ENCODE measurements around the gene GGT5. TPM values are rescaled to one million over a fixed set of nuclear protein-coding genes. Genes with fewer than 3 reads are reported as not detected.
"Not testable (repeated sequence)": the region's sequence is repeated elsewhere in the genome, so short reads cannot be mapped to it uniquely, and the experiment has no call there.

The GGT5 gene
- total and polyA plus RNA-seq, 2 donors (not counting 1 experiment from before 2014, with no cell fraction given): under 0.01 to 9.1 TPM

DNA sequence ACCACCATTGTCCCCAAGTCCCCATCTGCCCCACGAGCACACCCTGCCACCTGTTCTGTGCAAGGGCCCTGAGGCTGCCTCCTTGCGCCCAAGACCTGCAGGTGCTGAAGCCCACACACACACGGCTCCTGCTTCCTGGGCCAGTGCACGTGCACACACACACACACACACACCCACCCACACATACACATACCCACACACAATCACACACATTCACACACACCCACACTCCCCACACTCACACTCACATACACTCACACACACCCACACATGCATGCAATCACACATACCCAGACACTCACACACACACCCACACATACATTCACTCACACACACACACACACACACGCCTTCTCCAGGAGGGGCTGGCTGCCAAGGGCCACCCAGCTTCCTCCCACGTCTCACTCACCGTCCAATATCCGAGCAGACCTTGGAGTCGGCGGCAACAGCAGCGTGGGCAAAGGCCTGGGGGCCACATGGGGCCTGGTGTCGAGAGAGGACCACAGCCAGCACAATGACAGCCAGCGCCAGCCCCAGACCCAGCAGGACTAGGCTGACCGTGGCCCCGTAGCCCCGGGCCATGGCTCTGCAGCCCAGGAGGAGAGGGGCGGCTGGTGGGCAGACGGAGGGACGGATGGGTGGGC is 616 bp downstream of the GGT5 start:
- Histone ChIP-seq H3K27ac (ENCODE audit: insufficient read depth, low read length) (peak overlapping the region; percentile 27), H3K27me3 (ENCODE audit: control insufficient read depth, insufficient read depth, low read length) (no peaks in the 10 kb centered on the region), H4K20me1 (ENCODE audit: control insufficient read depth, extremely low read depth, insufficient read depth, low read length) (no peaks in the 10 kb centered on the region), H3K79me2 (ENCODE audit: control insufficient read depth, insufficient read depth, low read length) (no peaks in the 10 kb centered on the region), H3K9me3 (ENCODE audit: control insufficient read depth, insufficient read depth, low read depth, low read length) (no peaks in the 10 kb centered on the region), H3K4me2 (ENCODE audit: extremely low read depth, insufficient read depth, low read length) (no peak overlapping the region), H2AFZ (ENCODE audit: low read length) (no peak overlapping the region), H3K36me3 (ENCODE audit: control insufficient read depth, insufficient read depth, low read length) (no peaks in the 10 kb centered on the region), H3K4me3 (replicated peaks in 1 of 4; ENCODE audit: control extremely low read depth in 1 of 4, insufficient read depth in 1 of 4, low read depth in 3 of 4, low read length in 4 of 4) (no peak overlapping the region), H3K9ac (ENCODE audit: insufficient read depth, low read length) (no peak overlapping the region), H3K4me1 (ENCODE audit: control insufficient read depth, extremely low read depth, insufficient read depth, low read length) (peaks cover 26% of the 10 kb centered on the region)
- peak; percentile 61 to 76 for DNase-seq (ENCODE audit: low read depth in 2 of 2)
- TF ChIP-seq, protein P1, sequence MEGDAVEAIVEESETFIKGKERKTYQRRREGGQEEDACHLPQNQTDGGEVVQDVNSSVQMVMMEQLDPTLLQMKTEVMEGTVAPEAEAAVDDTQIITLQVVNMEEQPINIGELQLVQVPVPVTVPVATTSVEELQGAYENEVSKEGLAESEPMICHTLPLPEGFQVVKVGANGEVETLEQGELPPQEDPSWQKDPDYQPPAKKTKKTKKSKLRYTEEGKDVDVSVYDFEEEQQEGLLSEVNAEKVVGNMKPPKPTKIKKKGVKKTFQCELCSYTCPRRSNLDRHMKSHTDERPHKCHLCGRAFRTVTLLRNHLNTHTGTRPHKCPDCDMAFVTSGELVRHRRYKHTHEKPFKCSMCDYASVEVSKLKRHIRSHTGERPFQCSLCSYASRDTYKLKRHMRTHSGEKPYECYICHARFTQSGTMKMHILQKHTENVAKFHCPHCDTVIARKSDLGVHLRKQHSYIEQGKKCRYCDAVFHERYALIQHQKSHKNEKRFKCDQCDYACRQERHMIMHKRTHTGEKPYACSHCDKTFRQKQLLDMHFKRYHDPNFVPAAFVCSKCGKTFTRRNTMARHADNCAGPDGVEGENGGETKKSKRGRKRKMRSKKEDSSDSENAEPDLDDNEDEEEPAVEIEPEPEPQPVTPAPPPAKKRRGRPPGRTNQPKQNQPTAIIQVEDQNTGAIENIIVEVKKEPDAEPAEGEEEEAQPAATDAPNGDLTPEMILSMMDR (conservative IDR thresholded peaks at IDR 0.05 in 1 of 2, IDR thresholded peaks at IDR 0.05 in 1 of 2; ENCODE audit: low read depth in 1 of 2, low read length in 2 of 2): no peak
- TF ChIP-seq EZH2 (IDR thresholded peaks at IDR 0.05; ENCODE audit: low read length, missing control alignments): no peak

DNA sequence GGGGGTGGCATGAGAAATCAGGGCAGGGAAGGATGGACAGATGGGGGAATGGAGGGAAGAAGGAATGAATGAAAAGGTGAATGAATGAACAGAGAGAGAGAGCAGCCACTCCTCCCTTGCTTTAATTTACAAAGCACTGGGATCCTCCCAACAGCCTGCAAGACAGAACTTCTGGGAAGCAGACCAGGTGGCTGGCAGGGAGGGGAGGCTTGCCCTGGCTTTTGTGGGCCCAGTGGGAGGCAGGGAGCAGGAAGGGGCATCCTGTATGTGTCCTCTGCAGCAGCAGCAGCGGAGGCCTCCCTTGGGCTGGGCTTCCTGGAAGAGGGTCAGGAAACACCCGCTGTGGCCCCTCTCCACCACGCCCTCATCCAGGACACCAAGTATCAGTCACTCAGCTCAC is 1.5 kb downstream of the GGT5 start:
- H3K9ac ChIP-seq (ENCODE audit: insufficient read depth, low read length): not testable (repeated sequence)

DNA sequence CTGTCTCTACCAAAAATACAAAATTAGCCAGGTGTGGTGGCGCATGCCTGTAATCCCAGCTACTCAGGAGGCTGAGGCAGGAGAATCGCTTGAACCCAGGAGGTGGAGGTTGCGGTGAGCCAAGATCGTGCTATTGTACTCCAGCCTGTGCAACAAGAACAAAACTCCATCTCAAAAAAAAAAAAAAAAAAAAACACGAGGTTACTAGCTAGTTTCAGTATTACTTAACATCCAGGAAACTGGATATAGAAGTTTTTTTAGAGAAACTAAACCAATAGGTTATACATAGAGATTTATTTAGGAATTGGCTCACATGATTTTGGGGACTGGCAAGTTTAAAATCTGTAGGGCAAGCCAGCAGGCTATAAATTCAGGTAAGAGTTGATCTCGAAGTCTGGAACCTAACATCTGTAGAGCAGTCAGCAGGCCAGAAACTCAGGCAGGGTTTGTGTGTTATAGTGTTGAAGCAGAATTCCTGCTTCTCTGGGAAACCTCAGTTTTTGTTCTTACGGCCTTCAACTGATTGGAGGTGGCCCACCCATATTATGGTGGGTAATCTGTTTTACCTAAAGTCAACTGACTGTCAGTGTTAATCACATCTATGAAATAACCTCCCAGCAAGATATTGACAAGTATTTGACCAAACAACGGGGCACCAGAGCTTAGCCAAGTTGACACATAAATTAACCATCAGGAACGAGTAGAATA is 3.7 kb downstream of the GGT5 start:
- H3K9me3 ChIP-seq (ENCODE audit: control insufficient read depth, insufficient read depth, low read depth, low read length); H3K4me3 ChIP-seq (replicated peaks in 1 of 4; ENCODE audit: control extremely low read depth in 1 of 4, insufficient read depth in 1 of 4, low read depth in 3 of 4, low read length in 4 of 4); H2AFZ ChIP-seq (ENCODE audit: low read length); H3K27me3 ChIP-seq (ENCODE audit: control insufficient read depth, insufficient read depth, low read length); DNase-seq (ENCODE audit: low read depth in 2 of 2); H3K79me2 ChIP-seq (ENCODE audit: control insufficient read depth, insufficient read depth, low read length); H3K4me2 ChIP-seq (ENCODE audit: extremely low read depth, insufficient read depth, low read length); H3K36me3 ChIP-seq (ENCODE audit: control insufficient read depth, insufficient read depth, low read length); H4K20me1 ChIP-seq (ENCODE audit: control insufficient read depth, extremely low read depth, insufficient read depth, low read length); H3K27ac ChIP-seq (ENCODE audit: insufficient read depth, low read length); H3K9ac ChIP-seq (ENCODE audit: insufficient read depth, low read length): not testable (repeated sequence)
- H3K4me1 ChIP-seq (ENCODE audit: control insufficient read depth, extremely low read depth, insufficient read depth, low read length): peaks cover 21% of the 10 kb centered on the region

More for the DNA sequence above, 1.5 kb downstream of the GGT5 start:
- H3K4me2 ChIP-seq (ENCODE audit: extremely low read depth, insufficient read depth, low read length); H3K9me3 ChIP-seq (ENCODE audit: control insufficient read depth, insufficient read depth, low read depth, low read length); H4K20me1 ChIP-seq (ENCODE audit: control insufficient read depth, extremely low read depth, insufficient read depth, low read length); H3K4me3 ChIP-seq (replicated peaks in 1 of 4; ENCODE audit: control extremely low read depth in 1 of 4, insufficient read depth in 1 of 4, low read depth in 3 of 4, low read length in 4 of 4); H2AFZ ChIP-seq (ENCODE audit: low read length); H3K79me2 ChIP-seq (ENCODE audit: control insufficient read depth, insufficient read depth, low read length); H3K27me3 ChIP-seq (ENCODE audit: control insufficient read depth, insufficient read depth, low read length); H3K36me3 ChIP-seq (ENCODE audit: control insufficient read depth, insufficient read depth, low read length); H3K27ac ChIP-seq (ENCODE audit: insufficient read depth, low read length): not testable (repeated sequence)
- peak in 1 of 2 donors; percentile 53 for DNase-seq (ENCODE audit: low read depth in 2 of 2)
- peaks cover 26% of the 10 kb centered on the region for H3K4me1 ChIP-seq (ENCODE audit: control insufficient read depth, extremely low read depth, insufficient read depth, low read length)

DNA sequence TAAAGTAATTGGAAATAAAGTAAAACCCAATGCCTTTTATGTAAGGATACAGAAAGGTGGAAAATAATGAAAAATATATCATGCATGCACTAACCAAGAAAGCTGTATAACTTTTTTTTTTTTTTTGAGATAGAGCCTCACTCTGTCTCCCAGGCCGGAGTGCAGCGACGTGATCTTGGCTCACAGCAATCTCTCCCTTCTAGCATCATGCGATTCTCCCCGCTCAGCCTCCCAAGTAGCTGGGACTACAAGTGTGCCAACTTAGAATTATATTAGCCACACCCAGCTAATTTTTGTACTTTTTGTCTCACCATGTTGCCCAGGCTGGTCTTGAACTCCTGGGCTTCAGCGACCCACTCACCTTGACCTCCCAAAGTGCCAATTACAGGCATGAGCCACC is 4.5 kb downstream of the GGT5 start:
- Histone ChIP-seq H3K27ac (ENCODE audit: insufficient read depth, low read length) (no peak overlapping the region), H3K4me1 (ENCODE audit: control insufficient read depth, extremely low read depth, insufficient read depth, low read length) (peaks cover 16% of the 10 kb centered on the region), H3K4me2 (ENCODE audit: extremely low read depth, insufficient read depth, low read length) (no peak overlapping the region), H3K9me3 (ENCODE audit: control insufficient read depth, insufficient read depth, low read depth, low read length) (no peaks in the 10 kb centered on the region), H3K36me3 (ENCODE audit: control insufficient read depth, insufficient read depth, low read length) (no peaks in the 10 kb centered on the region), H3K9ac (ENCODE audit: insufficient read depth, low read length) (no peak overlapping the region), H4K20me1 (ENCODE audit: control insufficient read depth, extremely low read depth, insufficient read depth, low read length) (no peaks in the 10 kb centered on the region), H2AFZ (ENCODE audit: low read length) (no peak overlapping the region), H3K79me2 (ENCODE audit: control insufficient read depth, insufficient read depth, low read length) (no peaks in the 10 kb centered on the region), H3K4me3 (replicated peaks in 1 of 4; ENCODE audit: control extremely low read depth in 1 of 4, insufficient read depth in 1 of 4, low read depth in 3 of 4, low read length in 4 of 4) (no peak overlapping the region), H3K27me3 (ENCODE audit: control insufficient read depth, insufficient read depth, low read length) (no peaks in the 10 kb centered on the region)
- TF ChIP-seq, protein P1 (conservative IDR thresholded peaks at IDR 0.05 in 1 of 2, IDR thresholded peaks at IDR 0.05 in 1 of 2; ENCODE audit: low read depth in 1 of 2, low read length in 2 of 2): no peak
- no peak for TF ChIP-seq EZH2 (IDR thresholded peaks at IDR 0.05; ENCODE audit: low read length, missing control alignments)
- DNase-seq (ENCODE audit: low read depth in 2 of 2): no peak

DNA sequence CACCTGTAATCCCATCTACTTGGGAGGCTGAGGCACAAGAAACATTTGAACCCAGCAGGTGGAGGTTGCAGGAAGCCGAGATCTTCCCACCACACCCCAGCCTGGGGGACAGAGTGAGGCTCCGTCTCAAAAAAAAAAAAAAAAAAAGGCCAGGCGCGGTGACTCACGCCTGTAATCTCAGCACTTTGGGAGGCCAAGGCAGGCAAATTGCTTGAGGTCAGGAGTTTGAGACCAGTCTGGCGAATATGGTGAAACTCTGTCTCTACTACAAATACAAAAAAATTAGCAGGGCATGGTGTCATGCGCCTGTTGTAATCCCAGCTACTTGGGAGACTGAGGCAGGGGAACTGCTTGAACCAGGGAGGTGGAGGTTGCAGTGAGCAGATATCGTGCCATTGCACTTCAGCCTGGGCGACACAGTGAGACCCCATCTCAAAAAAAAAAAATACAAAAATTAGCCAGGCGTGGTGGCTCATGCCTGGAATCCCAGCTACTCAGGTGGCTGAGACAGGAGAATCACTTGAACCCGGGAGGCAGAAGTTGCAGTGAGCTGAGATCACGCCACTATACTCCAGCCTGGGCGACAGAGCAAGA is 6.7 kb downstream of the GGT5 start:
- not testable (repeated sequence) for H3K9me3 ChIP-seq (ENCODE audit: control insufficient read depth, insufficient read depth, low read depth, low read length); H3K4me3 ChIP-seq (replicated peaks in 1 of 4; ENCODE audit: control extremely low read depth in 1 of 4, insufficient read depth in 1 of 4, low read depth in 3 of 4, low read length in 4 of 4); H3K27ac ChIP-seq (ENCODE audit: insufficient read depth, low read length); DNase-seq (ENCODE audit: low read depth in 2 of 2); H3K79me2 ChIP-seq (ENCODE audit: control insufficient read depth, insufficient read depth, low read length); H2AFZ ChIP-seq (ENCODE audit: low read length); H4K20me1 ChIP-seq (ENCODE audit: control insufficient read depth, extremely low read depth, insufficient read depth, low read length); H3K9ac ChIP-seq (ENCODE audit: insufficient read depth, low read length); H3K36me3 ChIP-seq (ENCODE audit: control insufficient read depth, insufficient read depth, low read length); H3K4me2 ChIP-seq (ENCODE audit: extremely low read depth, insufficient read depth, low read length); H3K4me1 ChIP-seq (ENCODE audit: control insufficient read depth, extremely low read depth, insufficient read depth, low read length); H3K27me3 ChIP-seq (ENCODE audit: control insufficient read depth, insufficient read depth, low read length)

All from fibroblast of lung (primary cell).